HepG2 (cell line): ENCODE data around the gene CEACAM18.
"Not testable (repeated sequence)": the region's sequence is repeated elsewhere in the genome, so short reads cannot be mapped to it uniquely, and the experiment has no call there.

Experiments used
- GABPA ChIP-seq, 2 experiments: IDR thresholded peaks; 2 replicates each; pipeline ENCODE4 v1.6.1; 2011 to 2016; ENCODE audit warnings: low read depth in 2 of 2, low read length in 1 of 2, missing biosample characterization in 1 of 2, missing genetic modification characterization in 1 of 2
- GABPB1 ChIP-seq: IDR thresholded peaks from 2 replicates; pipeline ENCODE4 v1.6.1; 2016; ENCODE audit warnings: mild to moderate bottlenecking, missing genetic modification reagents, moderate library complexity, missing compliant biosample characterization
- RAD21 ChIP-seq: fragments of 450-650 bp; formaldehyde crosslinking; IDR thresholded peaks from 2 replicates; pipeline ENCODE4 v1.5.0; 2020; ENCODE audit warnings: mild to moderate bottlenecking
- ZNF549 ChIP-seq: sonication (generic); formaldehyde crosslinking; IDR thresholded peaks from 2 replicates; pipeline ENCODE4 v1.5.0; 2020; ENCODE audit warnings: missing genetic modification reagents
- ZSCAN29 ChIP-seq: sonication (generic); formaldehyde crosslinking; conservative IDR thresholded peaks from 2 replicates; pipeline ENCODE4 v1.4.0; 2020; ENCODE audit warnings: mild to moderate bottlenecking, missing genetic modification reagents

GRCh38 chr19:51447510-51447909 lies 30.8 kb upstream of the CEACAM18 start:
- TF ChIP-seq ZSCAN29 (CRISPR knock-in tag); ZNF549 (CRISPR knock-in tag); RAD21 (CRISPR knock-in tag); GABPB1 (CRISPR knock-in tag); GABPA (IDR thresholded peaks at IDR 0.05; ENCODE audit: low read depth, low read length); GABPA (CRISPR knock-in tag; IDR thresholded peaks at IDR 0.05; ENCODE audit: low read depth): not testable (repeated sequence)
